Ovary (tissue), 9 donors: ENCODE measurements around the gene ABCA2. TPM values are rescaled to one million over a fixed set of nuclear protein-coding genes. Genes with fewer than 3 reads are reported as not detected.

Experiments used
- DNase-seq, 5 donors: peaks; one replicate each; pipeline ENCODE4 v3.0.0-alpha.2; 2019 to 2020
- H3K27ac ChIP-seq, 2 donors: fragments of 200-600 bp; one replicate each; pipeline versions ENCODE4 v1.5.1 to v1.8.0; 2019 to 2022
- H3K27me3 ChIP-seq: fragments of 200-600 bp; one replicate; pipeline ENCODE4 v1.8.0; 2022
- H3K36me3 ChIP-seq: fragments of 200-600 bp; sonication (generic); one replicate; pipeline ENCODE4 v1.5.1; 2019
- H3K4me1 ChIP-seq: one replicate; pipeline ENCODE4 v1.8.1; 2013; ENCODE audit warnings: mild to moderate bottlenecking, moderate library complexity; ENCODE audit not compliant: insufficient read depth
- H3K4me3 ChIP-seq: fragments of 200-600 bp; sonication (generic); one replicate; pipeline ENCODE4 v1.5.1; 2017
- H3K9me3 ChIP-seq, 2 donors: fragments of 200-600 bp in 1 of 2; sonication (generic) in 1 of 2; one replicate each; pipeline versions ENCODE4 v1.5.1 to v1.8.1; 2013 to 2019; ENCODE audit warnings: mild to moderate bottlenecking in 1 of 2, moderate library complexity in 1 of 2
- EP300 ChIP-seq: sonication (generic); formaldehyde crosslinking; IDR thresholded peaks from one replicate; pipeline ENCODE4 v1.6.1; 2017; ENCODE audit warnings: antibody characterized with exemption
- POLR2A ChIP-seq: fragments of 450-650 bp; IDR thresholded peaks from one replicate; pipeline ENCODE4 v1.6.1; 2017; ENCODE audit warnings: antibody characterized with exemption, mild to moderate bottlenecking, moderate library complexity
- WGBS, 3 donors: extraction: QIAGEN DNeasy Blood & Tissue Kit in 1 of 3; methylation state at CpG; one replicate each; pipeline versions ENCODE4 v1.1.5 to v1.1.7; 2013 to 2017; 5-methylcytosine and 5-hydroxymethylcytosine counted together
- intact Hi-C, 4 donors: fragments of 100-400 bp; cut with DNase I; formaldehyde crosslinking; loops; one replicate each; pipeline versions ENCODE4 v1.11.0 to v1.15.1; 2022 to 2023
- polyA plus RNA-seq, 2 donors: library from polyadenylated mRNA; stranded (reverse); fragments of 200-250 nt in 1 of 2; fragments of 350-450 nt in 1 of 2; fragmentation: Illumina TruSeq in 1 of 2; extraction: RNeasy Lipid Tissue Mini Kit (QIAGEN cat#74804) in 1 of 2; gene quantifications; one replicate each; pipeline ENCODE4 v1.2.3, GENCODE V29; 2013 to 2014
- total RNA-seq, 7 donors: library from RNA; depleted of rRNA in 2 of 7; stranded (reverse); fragments of >200 nt in 2 of 7; fragmentation: NEBNext Ultra II Directional in 3 of 7; extraction: Animal tissue kit (Norgen Biotek cat#: 25700) in 3 of 7; gene quantifications; one replicate each; pipeline versions ENCODE4 v1.1.0 to v1.2.4, GENCODE V29; 2016 to 2023
- TF ChIP-seq, protein P1 (sequence below), 3 donors: fragments of 450-650 bp in 2 of 3; fragments of 200-600 bp in 1 of 3; IDR thresholded peaks; one replicate each; pipeline versions ENCODE4 v1.5.1 to v1.8.0; 2016 to 2022; ENCODE audit warnings: antibody characterized with exemption in 3 of 3, mild to moderate bottlenecking in 1 of 3
- donor health status: DM: no; HTN: no; CAD: no; lungs with moderate emphysema.
- donor health status: DM: no; HTN: no; CAD: no.
- donor health status: Bipolar disorder and iron deficiency.
- donor health status: DM: yes; HTN: yes; CAD: no.
- donor health status: DM: no; HTN: no; CAD: no.
- donor health status: DM: yes; HTN: yes; CAD: no.

The ABCA2 gene
- total and polyA plus RNA-seq, 9 donors: 2.0 to 26.9 (median 12.3) TPM

DNA sequence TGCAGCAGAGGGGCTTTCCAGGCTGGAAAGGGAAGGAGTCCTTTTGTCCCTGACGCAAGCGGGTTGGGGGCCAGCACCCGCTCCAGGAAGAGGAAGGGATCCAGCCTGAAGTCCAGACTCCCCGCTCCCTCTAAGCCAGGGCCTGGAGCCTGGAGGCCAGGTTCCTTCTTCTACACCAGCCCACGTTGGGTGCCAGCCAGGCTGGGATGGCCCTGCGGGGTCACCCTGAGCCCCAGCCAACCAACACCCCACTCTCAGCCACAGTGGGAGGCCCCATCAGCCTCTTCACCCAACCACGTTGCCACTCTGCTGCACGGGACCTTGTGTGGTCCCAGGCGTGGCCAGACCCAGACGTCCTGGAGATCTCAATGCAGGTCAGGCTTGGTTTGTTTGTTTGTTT lies 4.8 kb upstream of the ABCA2 start:
- Histone ChIP-seq H3K4me3 (no peak overlapping the region), H3K9me3 (no peaks in the 10 kb centered on the region), H3K27me3 (no peaks in the 10 kb centered on the region), H3K36me3 (no peaks in the 10 kb centered on the region), H3K27ac (no peak overlapping the region), H3K4me1 (peaks cover 4% of the 10 kb centered on the region)
- 85 to 89% (median 86%) methylated on average over 10 of the region's 10 CpGs for WGBS, 3 donors
- no peak for DNase-seq
- TF ChIP-seq EP300 (no peak), POLR2A (no peak)
- TF ChIP-seq, protein P1, sequence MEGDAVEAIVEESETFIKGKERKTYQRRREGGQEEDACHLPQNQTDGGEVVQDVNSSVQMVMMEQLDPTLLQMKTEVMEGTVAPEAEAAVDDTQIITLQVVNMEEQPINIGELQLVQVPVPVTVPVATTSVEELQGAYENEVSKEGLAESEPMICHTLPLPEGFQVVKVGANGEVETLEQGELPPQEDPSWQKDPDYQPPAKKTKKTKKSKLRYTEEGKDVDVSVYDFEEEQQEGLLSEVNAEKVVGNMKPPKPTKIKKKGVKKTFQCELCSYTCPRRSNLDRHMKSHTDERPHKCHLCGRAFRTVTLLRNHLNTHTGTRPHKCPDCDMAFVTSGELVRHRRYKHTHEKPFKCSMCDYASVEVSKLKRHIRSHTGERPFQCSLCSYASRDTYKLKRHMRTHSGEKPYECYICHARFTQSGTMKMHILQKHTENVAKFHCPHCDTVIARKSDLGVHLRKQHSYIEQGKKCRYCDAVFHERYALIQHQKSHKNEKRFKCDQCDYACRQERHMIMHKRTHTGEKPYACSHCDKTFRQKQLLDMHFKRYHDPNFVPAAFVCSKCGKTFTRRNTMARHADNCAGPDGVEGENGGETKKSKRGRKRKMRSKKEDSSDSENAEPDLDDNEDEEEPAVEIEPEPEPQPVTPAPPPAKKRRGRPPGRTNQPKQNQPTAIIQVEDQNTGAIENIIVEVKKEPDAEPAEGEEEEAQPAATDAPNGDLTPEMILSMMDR (IDR thresholded peaks at IDR 0.05): no peak
- intact Hi-C loops: loop anchor here in 2 of 4 donors (5.0 kb wide), 3 partner anchors 81 to 246 kb away; partner anchors contain the start of genes LCN12 (in 1 of the 2) and PHPT1 (in 1 of the 2)

DNA sequence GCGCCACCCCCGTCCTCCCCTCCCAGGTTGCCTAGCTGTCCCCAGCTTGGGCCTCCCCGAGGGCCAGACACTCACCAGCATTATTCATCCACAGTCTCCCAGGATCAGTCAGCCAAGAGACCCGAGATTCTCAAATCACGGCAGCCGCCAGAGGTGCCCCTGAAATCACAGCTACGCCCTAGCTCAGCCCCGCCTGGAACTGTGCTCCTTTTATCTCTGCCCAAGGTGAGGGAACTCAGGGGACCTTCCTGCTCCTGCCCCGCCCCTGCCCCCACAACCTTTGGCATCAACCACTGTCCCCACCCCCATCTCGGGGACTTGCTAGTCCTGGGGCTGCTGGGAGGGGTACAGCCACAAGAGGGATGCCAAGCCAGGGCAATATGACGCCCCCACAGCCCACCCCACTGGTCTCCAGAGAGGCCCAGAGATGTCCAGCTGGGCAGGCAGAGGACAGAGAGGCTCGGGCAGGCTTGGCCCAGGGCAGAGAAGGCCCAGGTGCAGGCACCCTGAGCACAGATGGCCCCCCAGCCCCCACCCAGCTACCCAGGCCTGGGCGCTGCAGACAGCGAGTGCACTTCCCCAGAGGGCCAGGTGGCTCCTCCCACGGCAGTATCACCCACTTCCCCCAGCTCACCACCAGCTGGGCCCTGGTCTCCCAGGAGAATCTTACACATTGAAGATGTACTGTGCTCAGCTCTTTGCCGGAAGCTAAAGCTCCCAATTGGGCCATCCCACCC lies 4.0 kb upstream of the ABCA2 start, which contains the start of gene FUT7:
FUT7 (minus strand) TSS at position 185 of the 737 bp plus-strand sequence; CDS start at position 88, 97 bp downstream.
- 57 to 71% (median 63%) methylated on average over 14 to 16 of the region's 16 CpGs for WGBS, 3 donors
- Histone ChIP-seq H3K4me3 (no peak within 1 kb of the TSS), H3K27ac (no peak within 1 kb of the TSS), H3K9me3 (no peaks in the 10 kb centered on the region), H3K27me3 (no peaks in the 10 kb centered on the region), H3K4me1 (peaks cover 4% of the 10 kb centered on the region), H3K36me3 (no peaks in the 10 kb centered on the region)
- no peak for TF ChIP-seq POLR2A
- TF ChIP-seq EP300: no peak
- TF ChIP-seq, protein P1 (IDR thresholded peaks at IDR 0.05): no peak
- intact Hi-C loops: loop anchor here in 2 of 4 donors (5.0 kb wide), 3 partner anchors 80 to 245 kb away; partner anchors contain the start of genes LCN12 (in 1 of the 2) and PHPT1 (in 1 of the 2)
- DNase-seq: no peak

DNA sequence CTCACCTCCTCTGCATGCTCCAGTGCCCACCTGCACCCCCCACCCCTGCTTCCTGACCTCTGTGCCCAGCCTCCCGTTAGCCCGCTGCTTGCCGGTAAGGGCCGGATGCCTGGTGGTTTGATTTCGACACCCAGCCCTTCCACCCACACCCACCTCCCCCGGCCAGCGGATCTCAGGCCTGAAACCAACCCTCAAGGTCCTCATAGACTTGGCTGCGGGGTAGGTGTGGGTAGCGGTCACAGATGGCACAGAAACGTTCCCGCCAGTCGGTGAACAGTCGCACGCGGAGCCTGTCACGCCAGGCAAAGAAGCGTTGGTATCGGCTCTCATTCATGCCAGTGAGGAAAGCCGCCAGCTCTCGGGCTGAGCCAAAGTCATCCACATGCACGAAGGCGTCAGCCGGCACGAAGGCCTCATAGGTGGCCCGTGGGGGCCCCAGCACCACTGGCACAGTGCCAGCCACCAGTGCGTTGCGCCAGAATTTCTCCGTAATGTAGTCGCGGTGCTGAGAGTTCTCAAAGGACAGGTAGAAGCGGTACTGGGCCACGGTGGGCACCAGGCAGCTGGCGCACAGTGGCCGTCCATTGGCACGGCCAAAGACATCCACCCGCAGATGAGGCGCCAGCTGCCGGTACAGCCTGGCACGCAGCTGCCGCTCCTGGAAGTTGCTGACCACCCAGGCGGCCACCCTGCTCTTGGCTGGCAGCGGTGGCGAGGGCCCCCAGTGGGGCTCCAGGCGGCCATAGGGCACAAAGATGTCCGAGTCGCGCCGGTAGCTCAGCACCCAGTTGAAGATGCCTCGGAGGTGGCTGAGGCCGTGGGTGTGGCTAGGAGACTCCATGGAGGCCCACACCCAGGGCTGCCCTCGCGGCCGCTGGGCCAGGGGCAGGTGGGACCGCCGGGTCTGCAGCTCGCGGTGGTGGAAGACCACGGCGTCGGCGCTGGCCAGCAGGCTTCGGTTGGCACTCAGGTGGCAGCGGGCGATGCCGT lies 2.8 kb upstream of the ABCA2 start:
- H3K4me1 ChIP-seq: peaks cover 4% of the 10 kb centered on the region
- DNase-seq: no peak
- no peak overlapping the region for H3K27ac ChIP-seq
- H3K36me3 ChIP-seq: no peaks in the 10 kb centered on the region
- H3K4me3 ChIP-seq: no peak overlapping the region
- 84 to 86% (median 86%) methylated on average over 51 to 65 of the region's 65 CpGs for WGBS, 3 donors
- no peaks in the 10 kb centered on the region for H3K27me3 ChIP-seq
- intact Hi-C loops: loop anchor here in 2 of 4 donors (5.0 kb wide), 3 partner anchors 79 to 244 kb away; partner anchors contain the start of genes LCN12 (in 1 of the 2) and PHPT1 (in 1 of the 2)
- TF ChIP-seq, protein P1 (IDR thresholded peaks at IDR 0.05): no peak
- TF ChIP-seq EP300 (no peak), POLR2A (no peak)
- no peaks in the 10 kb centered on the region for H3K9me3 ChIP-seq

DNA sequence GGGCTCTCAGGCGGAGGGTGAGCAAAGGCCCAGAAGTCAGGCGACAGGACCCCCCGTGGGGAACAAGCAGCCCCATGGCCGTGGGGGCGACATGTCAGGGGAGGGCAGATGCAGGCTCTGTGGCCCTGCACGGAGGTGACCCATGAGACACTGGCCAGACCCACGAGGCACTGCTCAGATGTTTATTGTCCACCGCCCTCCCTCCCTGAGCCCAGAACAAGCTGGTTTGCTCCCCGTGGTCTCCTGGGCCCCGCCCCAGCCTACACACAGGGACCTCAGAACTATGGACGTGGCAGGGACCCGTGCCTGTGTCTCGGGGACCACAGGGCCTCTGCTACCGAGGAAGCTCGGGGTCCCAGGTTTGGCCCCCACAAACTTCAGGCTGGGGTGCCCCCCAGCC lies 2.0 kb upstream of the ABCA2 start:
- DNase-seq: no peak
- 75 to 86% (median 80%) methylated on average over 15 of the region's 15 CpGs for WGBS, 3 donors
- intact Hi-C loops: loop anchor here in 2 of 4 donors (5.0 kb wide), 3 partner anchors 78 to 243 kb away; partner anchors contain the start of genes LCN12 (in 1 of the 2) and PHPT1 (in 1 of the 2)

More for the DNA sequence above, 2.0 kb upstream of the ABCA2 start:
- no peaks in the 10 kb centered on the region for H3K27me3 ChIP-seq
- H3K27ac ChIP-seq: no peak overlapping the region
- peaks cover 3% of the 10 kb centered on the region for H3K4me1 ChIP-seq
- H3K4me3 ChIP-seq: no peak overlapping the region
- TF ChIP-seq EP300 (no peak), POLR2A (no peak)
- TF ChIP-seq, protein P1 (IDR thresholded peaks at IDR 0.05): no peak
- no peaks in the 10 kb centered on the region for H3K9me3 ChIP-seq
- no peaks in the 10 kb centered on the region for H3K36me3 ChIP-seq
